HL-60 (cell line): ENCODE data around the gene TCHH.

ENCODE experiments used
- CTCF ChIP-seq: IDR thresholded peaks from one replicate; pipeline ENCODE4 v1.5.1; 2011; ENCODE audit warnings: low read length, control low read depth, inconsistent platforms; ENCODE audit not compliant: insufficient read depth
- GABPA ChIP-seq: IDR thresholded peaks from 2 replicates; pipeline ENCODE4 v1.6.1; 2012; ENCODE audit warnings: low read depth
- POLR2AphosphoS5 ChIP-seq: IDR thresholded peaks from 2 replicates; pipeline ENCODE4 v1.6.1; 2012; ENCODE audit warnings: low read depth
- REST ChIP-seq: IDR thresholded peaks from 2 replicates; pipeline ENCODE4 v1.6.1; 2012; ENCODE audit warnings: low read depth; ENCODE audit not compliant: insufficient replicate concordance
- SPI1 ChIP-seq: IDR thresholded peaks from 2 replicates; pipeline ENCODE4 v1.6.1; 2012; ENCODE audit warnings: low read depth, mild to moderate bottlenecking, borderline replicate concordance

DNA sequence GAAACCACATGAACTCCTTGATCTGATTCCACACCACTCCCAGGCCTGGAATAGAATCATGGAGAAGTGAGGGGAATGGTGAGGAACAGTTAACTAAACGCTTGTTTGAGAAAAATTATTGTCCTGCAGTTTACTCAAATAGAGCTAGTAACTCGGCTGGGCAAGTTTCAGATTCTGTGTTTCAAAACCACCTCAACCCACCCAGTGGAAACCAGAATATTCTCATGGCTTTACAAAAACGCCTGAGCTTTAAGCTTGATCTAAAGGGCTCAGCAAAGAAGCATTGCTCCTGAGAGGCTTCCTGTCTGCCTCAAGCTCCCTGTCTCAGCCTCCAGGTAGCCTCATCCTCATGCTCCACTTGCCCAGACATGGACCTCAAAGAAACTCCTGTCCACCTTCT, 42.9 kb downstream of the TCHH start:
- TF ChIP-seq CTCF, result no peak
- no peak for TF ChIP-seq GABPA
- no peak for TF ChIP-seq POLR2AphosphoS5
- TF ChIP-seq REST, result no peak
- no peak for TF ChIP-seq SPI1
